ENCODE measurements around the gene LY6G6C.
A peak's percentile ranks its signal among the peaks of the same experiment; 100 is the strongest.
"Not testable (repeated sequence)": the region's sequence is repeated elsewhere in the genome, so short reads cannot be mapped to it uniquely, and the experiment has no call there.

LY6G6C gene

DNA sequence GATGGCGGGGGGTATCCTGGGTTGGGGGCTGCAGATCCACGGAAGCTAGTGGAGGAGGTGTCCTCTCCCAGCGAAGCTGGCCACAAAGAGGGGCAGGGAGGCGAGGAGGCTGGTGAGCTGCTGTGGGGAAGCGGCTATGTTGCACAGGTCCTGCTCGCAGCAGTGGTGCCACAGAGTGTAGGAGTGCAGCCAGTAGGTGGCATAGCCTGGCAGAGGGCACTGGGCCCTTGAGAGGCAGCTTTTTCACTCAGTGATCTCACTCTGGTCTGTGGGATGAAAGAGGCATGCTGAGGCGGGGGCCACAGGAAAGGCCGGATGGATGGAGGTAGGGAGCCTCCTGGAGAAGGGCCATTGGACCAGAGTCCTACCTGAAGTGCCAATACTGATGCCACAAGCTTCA lies 9.2 kb downstream of the LY6G6C start:
- TF ChIP-seq, protein P1, sequence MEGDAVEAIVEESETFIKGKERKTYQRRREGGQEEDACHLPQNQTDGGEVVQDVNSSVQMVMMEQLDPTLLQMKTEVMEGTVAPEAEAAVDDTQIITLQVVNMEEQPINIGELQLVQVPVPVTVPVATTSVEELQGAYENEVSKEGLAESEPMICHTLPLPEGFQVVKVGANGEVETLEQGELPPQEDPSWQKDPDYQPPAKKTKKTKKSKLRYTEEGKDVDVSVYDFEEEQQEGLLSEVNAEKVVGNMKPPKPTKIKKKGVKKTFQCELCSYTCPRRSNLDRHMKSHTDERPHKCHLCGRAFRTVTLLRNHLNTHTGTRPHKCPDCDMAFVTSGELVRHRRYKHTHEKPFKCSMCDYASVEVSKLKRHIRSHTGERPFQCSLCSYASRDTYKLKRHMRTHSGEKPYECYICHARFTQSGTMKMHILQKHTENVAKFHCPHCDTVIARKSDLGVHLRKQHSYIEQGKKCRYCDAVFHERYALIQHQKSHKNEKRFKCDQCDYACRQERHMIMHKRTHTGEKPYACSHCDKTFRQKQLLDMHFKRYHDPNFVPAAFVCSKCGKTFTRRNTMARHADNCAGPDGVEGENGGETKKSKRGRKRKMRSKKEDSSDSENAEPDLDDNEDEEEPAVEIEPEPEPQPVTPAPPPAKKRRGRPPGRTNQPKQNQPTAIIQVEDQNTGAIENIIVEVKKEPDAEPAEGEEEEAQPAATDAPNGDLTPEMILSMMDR (IDR thresholded peaks at IDR 0.05; ENCODE audit: control insufficient read depth, extremely low read depth, insufficient read depth): peak; percentile 65
- no peak overlapping the region for H3K4me3 ChIP-seq (ENCODE audit: low read depth, low read length)
- peak; percentile 19 for DNase-seq (ENCODE audit: low read depth)

DNA sequence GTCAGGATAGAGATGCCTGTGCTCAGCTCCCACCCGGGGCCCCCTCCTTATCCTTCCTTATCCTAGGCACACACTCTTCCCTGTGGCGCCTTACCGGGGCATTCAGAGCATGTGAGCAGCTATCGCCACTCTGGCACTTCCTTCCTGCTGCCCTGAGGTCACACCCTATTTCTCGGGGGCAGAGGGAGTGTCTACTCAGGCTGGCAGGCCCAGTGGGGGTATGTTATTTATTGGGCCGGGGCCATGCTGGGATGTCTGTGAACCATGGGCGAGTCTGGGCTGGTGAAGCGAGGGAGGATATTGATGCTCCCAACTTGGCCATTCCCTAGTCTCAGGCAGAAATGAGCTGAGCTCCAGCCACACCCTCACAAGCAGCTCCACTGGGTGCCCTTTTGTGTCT lies 10.3 kb downstream of the LY6G6C start:
- DNase-seq (ENCODE audit: low read depth): no peak
- TF ChIP-seq, protein P1 (IDR thresholded peaks at IDR 0.05; ENCODE audit: control insufficient read depth, extremely low read depth, insufficient read depth): no peak
- H3K4me3 ChIP-seq (ENCODE audit: low read depth, low read length): no peak overlapping the region

DNA sequence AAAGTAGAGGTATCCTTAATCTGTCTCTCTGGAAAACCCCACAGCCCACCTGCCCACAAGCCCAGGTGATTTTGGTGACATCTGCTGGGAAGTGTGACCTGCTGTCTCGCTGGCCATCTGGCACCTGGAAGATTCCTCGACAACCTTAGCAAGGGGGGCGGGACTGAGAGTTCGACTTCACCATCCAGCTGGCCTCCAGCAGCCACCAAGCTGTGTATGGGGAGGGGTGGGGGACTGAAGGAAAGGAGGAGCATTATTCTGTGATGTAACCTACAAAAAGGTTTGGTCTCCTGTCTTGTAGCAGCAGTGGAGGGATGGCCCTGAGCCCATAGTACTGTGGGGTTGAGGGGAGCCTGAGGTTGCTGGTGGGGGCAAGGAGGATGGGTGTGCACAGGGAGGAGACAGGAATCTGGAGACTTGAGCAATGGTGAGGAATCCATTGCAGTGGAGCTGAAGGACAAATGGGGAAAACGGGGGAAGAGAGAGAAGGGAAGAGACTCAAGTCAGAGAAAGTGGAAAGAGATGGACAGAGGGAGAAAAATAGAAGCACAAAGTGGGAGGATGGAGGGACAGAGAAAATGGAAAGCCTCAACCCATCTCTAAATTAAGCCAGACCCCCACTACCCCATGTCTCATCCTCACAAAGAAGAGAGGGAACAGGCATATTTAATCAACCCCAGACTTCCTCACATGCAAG lies 10.9 kb downstream of the LY6G6C start:
- TF ChIP-seq, protein P1 (IDR thresholded peaks at IDR 0.05; ENCODE audit: control insufficient read depth, extremely low read depth, insufficient read depth): no peak
- no peak for DNase-seq (ENCODE audit: low read depth)
- H3K4me3 ChIP-seq (ENCODE audit: low read depth, low read length): no peak overlapping the region

DNA sequence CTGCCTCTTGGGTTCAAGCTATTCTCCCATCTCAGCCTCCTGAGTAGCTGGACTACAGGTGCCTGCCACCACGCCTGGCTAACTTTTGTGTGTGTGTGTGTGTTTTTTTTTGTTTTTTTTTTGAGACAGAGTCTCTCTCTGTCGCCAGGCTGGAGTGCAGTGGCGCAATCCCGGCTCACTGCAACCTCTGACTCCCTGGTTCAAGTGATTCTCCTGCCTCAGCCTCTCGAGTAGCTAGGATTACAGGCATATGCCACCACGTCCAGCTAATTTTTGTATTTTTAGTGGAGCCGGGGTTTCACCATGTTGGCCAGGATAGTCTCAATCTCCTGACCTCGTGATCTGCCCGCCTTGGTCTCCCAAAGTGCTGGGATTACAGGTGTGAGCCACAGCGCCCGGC lies 12.4 kb downstream of the LY6G6C start:
- H3K4me3 ChIP-seq (ENCODE audit: low read depth, low read length); DNase-seq (ENCODE audit: low read depth): not testable (repeated sequence)

DNA sequence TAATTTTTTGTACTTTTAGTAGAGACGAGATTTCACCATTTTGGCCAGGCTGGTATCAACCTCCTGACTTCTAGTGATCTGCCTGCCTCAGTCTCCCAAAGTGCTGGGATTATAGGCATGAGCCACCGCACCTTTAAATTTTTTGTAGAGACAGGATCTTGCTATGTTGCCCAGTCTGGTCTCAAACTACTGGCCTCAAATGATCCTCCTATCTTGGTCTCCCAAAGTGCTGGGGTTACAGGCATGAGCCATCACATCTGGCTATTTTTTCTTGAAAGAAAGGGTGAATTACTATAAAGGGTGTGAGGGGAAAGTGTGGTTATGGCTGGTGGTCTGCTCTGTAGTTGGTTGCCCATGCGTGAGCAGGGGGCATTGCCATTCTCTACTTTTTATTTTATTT lies 13.3 kb downstream of the LY6G6C start:
- DNase-seq (ENCODE audit: low read depth): no peak
- no peak overlapping the region for H3K4me3 ChIP-seq (ENCODE audit: low read depth, low read length)
- TF ChIP-seq, protein P1 (IDR thresholded peaks at IDR 0.05; ENCODE audit: control insufficient read depth, extremely low read depth, insufficient read depth): no peak

DNA sequence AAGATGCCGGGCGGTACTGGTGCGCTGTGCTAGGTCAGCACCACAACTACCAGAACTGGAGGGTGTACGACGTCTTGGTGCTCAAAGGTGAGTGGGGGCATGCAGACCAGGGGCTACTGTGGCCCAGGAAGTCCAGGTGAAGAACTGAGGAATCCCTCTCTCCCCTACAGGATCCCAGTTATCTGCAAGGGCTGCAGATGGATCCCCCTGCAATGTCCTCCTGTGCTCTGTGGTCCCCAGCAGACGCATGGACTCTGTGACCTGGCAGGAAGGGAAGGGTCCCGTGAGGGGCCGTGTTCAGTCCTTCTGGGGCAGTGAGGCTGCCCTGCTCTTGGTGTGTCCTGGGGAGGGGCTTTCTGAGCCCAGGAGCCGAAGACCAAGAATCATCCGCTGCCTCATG lies 13.8 kb downstream of the LY6G6C start:
- DNase-seq (ENCODE audit: low read depth): no peak
- H3K4me3 ChIP-seq (ENCODE audit: low read depth, low read length): no peak overlapping the region
- TF ChIP-seq, protein P1 (IDR thresholded peaks at IDR 0.05; ENCODE audit: control insufficient read depth, extremely low read depth, insufficient read depth): no peak

DNA sequence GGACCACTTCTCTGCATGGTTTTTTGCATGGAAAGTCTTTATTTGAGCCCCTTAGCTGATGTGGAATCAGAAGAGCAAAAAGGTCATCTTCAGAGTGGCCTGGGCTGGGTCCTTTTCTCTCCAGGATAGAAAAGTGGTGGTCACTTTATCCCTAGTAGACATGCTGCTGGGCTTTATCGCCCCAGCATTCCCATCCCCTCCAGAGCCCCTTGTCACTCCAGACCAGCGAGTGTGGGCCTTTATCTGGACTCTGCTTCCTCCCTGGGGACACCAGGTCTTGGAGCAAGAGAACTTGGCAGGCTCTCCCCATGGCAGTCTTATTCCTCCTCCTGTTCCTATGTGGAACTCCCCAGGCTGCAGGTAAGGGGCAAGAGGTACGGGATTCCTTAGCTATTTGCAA lies 14.9 kb downstream of the LY6G6C start, which contains the start of gene LY6G6F:
LY6G6F (plus strand) TSS at position 268 of the 400 bp plus-strand sequence; CDS start at position 309, 41 bp downstream.
- H3K4me3 ChIP-seq (ENCODE audit: low read depth, low read length): no peak within 1 kb of the TSS
- TF ChIP-seq, protein P1 (IDR thresholded peaks at IDR 0.05; ENCODE audit: control insufficient read depth, extremely low read depth, insufficient read depth): no peak
- no peak for DNase-seq (ENCODE audit: low read depth)

All from LNCaP clone FGC (cell line).